Right ventricle myocardium superior (tissue), 1 donor: ENCODE results near the gene APOL1. TPM values are rescaled to one million over a fixed set of nuclear protein-coding genes. Genes with fewer than 3 reads are reported as not detected.
"Not testable (repeated sequence)": the region's sequence is repeated elsewhere in the genome, so short reads cannot be mapped to it uniquely, and the experiment has no call there.

Source experiments
- ATAC-seq: fragments of 200-7000 bp; cut with Tn5 transposase; one replicate; pipeline ENCODE4 v1.9.1; 2020; ENCODE audit warnings: mild to moderate bottlenecking; ENCODE audit not compliant: poor library complexity
- DNase-seq: peaks from one replicate; pipeline ENCODE4 v3.0.0-alpha.2; 2020
- intact Hi-C: fragments of 100-400 bp; cut with DNase I; formaldehyde crosslinking; loops from one replicate; pipeline ENCODE4 v1.11.2; 2022
- long read RNA-seq: library from polyadenylated mRNA; unstranded; transcript quantifications from one replicate; pipeline ENCODE4 v2.0.0, GENCODE V29; 2021
- total RNA-seq: library from RNA; stranded (reverse); fragmentation: NEBNext Ultra II Directional; extraction: Animal tissue kit (Norgen Biotek cat#: 25700); gene quantifications from one replicate; pipeline ENCODE4 v1.2.1, GENCODE V29; 2021
- donor health status: DM: no; HTN: yes; CAD: no; lungs with severe emphysema.

APOL1 gene
- total RNA-seq: 16.8 TPM
- long read RNA-seq, partial matches to known transcripts: 3 of 13 reads
- long read RNA-seq, other reads (novel, unspliced or antisense): 10 of 13 reads

GRCh38 chr22:36252754-36253522 lies at the start of gene APOL1:
TSS of gene APOL1 (plus strand) at chr22:36253133. CDS start at chr22:36254956, 1,823 bp downstream.
- DNase-seq (no peak), ATAC-seq (peak; percentile 51)
- intact Hi-C loops: no loop called here

DNA sequence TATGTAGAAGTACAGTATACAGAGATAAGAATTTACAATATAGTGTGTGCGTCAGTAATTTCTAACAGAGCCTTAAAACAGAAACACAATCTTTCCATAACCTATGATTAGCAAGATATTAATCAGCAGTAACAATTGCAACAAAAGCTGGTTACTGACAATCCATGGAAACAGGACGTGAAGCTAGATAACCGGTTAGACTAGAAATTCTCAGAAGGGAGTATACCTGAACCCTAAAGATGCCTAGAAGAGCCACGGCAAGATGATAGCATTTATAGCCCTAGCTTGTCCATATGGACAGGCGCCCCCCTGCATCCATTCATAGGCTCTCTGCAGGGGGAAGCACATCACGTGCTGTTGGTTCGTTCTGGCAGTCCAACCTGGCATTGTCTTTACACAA lies 49.5 kb upstream of the APOL1 start:
- DNase-seq, ATAC-seq, intact Hi-C loops: not testable (repeated sequence)

DNA sequence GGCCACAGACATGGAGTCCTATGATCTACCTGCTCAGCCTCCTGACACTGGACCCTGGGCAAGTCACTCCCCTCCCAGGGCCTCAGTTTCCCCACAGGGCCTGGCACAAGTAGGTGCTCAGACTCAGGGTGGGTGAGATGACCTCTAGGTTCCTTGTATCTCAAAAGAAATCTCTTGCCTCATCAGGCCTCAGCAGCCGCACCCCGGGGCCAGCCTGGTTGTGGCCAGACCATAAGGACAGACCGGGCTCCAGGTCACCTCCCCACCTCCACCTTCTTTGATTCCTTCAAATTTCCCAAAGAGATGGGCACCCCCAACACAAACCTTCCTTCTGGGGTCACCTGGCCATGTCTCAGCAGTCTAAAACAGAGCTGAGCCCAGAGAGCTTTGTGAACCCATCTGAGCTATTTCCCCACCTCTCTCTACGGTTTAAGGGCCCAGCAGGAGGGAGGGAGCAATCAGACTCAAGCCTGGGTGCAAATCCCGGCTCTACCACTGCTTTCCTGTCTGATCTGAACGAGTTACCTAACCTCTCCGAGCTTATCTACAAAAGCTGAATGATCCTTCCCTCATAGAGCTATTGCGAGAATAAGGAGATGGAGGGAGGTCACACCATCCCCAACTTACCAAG lies 48.8 kb upstream of the APOL1 start:
- intact Hi-C loops: no loop called here
- no peak for DNase-seq
- no peak for ATAC-seq

GRCh38 chr22:36204632-36205015 lies 48.3 kb upstream of the APOL1 start:
- no peak for ATAC-seq
- intact Hi-C loops: no loop called here
- DNase-seq: no peak

- ATAC-seq, intact Hi-C loops, DNase-seq: not testable (repeated sequence)
Measured at GRCh38 chr22:36205573-36205972, 47.4 kb upstream of the APOL1 start.

- intact Hi-C loops: no loop called here
- DNase-seq (no peak), ATAC-seq (no peak)
Measured at GRCh38 chr22:36206255-36206654, 46.7 kb upstream of the APOL1 start.

DNA sequence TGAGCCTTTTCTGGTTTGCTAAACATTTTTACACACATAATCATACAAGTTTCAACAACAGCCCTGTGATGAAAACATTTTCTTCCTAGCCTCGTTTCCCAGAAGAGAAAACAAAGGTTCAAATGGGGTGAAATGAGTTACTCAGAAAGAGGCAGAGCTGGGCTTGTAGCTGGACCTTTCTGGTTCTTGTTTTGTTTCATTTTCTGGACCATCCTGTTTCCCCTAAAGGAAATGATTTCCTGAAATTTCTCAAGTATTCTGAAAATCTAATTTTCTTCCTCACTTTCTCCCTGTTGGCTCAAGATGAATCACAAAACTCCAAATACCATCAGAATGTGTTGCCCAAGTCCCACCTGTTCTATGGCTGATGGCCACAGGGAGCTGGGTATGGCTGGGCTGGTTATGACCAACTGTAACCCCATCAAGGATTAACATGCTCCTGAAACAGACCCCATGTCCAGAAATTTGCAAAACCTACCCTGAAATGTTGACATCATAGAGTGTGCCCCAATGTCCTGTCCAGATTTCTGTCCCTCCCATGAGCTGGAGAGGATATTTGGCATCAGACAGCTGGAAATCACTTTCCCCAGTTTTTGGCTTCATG lies 44.7 kb upstream of the APOL1 start:
- intact Hi-C loops: no loop called here
- ATAC-seq: peak; percentile 45
- no peak for DNase-seq

GRCh38 chr22:36208914-36209313 lies 44.0 kb upstream of the APOL1 start:
- intact Hi-C loops: no loop called here
- no peak for ATAC-seq
- no peak for DNase-seq

- intact Hi-C loops, ATAC-seq, DNase-seq: not testable (repeated sequence)
Measured at GRCh38 chr22:36209488-36209908, 43.4 kb upstream of the APOL1 start.

DNA sequence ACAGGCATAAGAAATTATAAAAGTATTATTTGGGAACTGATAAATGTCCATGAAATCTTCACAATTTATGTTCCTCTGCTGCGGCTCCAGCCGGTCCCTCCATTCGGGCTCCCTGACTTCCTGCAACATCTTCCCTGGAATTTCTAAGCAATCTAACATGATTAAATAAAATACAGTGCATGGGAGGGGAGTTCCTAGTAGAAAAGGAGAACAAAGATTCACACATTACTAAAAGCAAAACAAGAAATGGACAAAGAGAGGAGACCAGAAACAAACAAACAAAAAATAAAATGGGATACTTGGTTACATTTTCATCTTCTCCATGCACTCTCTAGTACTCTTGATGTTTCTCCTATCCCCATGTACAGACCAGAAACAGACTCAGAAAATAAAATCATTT lies 42.7 kb upstream of the APOL1 start:
- intact Hi-C loops: no loop called here
- DNase-seq: no peak

GRCh38 chr22:36211237-36211861 lies 41.6 kb upstream of the APOL1 start:
- intact Hi-C loops: no loop called here
- ATAC-seq (peak; percentile 63), DNase-seq (no peak)

More for the DNA sequence above, 42.7 kb upstream of the APOL1 start:
- no peak for ATAC-seq

DNA sequence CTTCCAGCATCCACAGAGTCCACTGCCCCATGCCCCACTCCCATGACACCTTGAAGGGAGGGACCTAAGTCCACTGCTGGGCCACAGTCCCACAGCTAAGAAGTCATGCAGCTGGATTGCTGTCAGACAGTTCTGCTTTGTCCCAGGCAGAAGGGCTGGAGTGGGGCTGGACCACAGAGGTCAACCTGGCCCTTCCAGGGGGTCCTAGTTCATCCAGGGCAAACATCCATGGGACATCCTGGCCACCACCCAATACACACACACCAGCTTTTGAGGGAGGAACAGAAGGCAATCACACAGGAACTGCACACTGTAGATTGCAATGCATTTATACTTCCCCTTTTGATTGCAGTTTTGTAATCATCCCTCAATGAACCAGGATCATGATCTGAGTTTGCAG lies 40.0 kb upstream of the APOL1 start:
- ATAC-seq (no peak), DNase-seq (peak; percentile 34)
- intact Hi-C loops: no loop called here

DNA sequence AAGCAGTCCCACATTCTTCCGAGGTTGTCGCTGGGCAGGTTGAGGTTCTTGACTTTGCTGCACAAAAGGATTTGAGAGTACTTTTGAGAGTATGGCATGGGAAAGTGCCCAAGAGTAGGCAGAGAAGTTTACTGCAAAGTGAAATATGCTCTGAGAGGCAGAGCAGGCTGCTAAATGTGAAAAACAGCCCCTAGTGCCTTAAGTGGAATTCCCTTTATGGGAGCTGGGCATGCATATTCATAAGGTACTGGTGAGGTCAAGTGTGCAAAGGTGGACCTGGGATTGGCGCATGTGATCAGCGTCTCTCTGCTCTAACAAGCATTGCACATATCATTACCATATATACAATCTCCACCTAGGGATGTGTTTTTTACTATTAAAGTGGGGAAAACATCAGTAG lies 39.3 kb upstream of the APOL1 start:
- DNase-seq (no peak), ATAC-seq (no peak)
- intact Hi-C loops: no loop called here

DNA sequence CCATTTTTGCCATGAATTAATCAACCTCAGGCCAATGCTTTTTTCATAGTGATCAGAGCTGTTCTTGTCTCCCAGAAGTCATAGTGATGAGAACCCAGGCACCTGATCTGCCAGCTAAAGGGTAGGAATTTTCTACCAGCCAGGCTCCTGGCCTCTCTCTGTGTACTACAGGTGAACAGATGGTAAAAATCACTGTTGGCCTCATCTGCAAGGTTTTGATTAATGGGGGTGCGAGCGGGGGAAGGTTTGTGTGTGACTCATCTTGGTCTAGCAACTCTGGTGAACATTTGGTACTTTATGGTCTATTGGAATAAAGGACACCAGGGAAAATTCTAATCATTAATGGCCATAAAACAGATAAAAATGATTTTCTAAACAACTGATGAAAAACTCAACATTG lies 37.0 kb upstream of the APOL1 start:
- ATAC-seq (no peak), DNase-seq (no peak)
- intact Hi-C loops: no loop called here

DNA sequence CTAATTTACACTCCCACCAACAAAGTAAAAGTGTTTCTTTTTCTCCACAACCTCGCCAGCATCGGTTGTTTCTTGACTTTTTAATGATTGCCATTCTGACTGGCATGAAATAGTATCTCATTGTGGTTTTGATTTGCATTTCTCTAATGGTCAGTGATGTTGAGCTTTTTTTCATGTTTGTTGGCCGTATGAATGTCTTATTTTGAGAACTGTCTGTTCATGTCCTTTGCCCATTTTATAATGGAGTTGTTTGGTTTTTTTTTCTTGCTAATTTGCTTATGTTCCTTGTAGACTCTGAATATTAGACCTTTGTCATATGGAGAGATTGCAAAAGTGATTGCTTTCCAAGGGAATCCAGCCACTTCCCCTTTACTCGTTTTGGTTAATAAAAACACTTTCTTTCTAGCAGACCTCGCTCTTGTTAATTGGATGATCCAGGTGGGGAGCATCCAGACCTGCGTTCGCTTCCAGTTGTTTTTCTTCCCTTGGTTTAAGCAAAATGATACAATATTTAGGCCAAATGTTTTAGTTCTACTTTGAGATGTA lies 34.2 kb upstream of the APOL1 start:
- intact Hi-C loops: no loop called here
- no peak for DNase-seq
- no peak for ATAC-seq

DNA sequence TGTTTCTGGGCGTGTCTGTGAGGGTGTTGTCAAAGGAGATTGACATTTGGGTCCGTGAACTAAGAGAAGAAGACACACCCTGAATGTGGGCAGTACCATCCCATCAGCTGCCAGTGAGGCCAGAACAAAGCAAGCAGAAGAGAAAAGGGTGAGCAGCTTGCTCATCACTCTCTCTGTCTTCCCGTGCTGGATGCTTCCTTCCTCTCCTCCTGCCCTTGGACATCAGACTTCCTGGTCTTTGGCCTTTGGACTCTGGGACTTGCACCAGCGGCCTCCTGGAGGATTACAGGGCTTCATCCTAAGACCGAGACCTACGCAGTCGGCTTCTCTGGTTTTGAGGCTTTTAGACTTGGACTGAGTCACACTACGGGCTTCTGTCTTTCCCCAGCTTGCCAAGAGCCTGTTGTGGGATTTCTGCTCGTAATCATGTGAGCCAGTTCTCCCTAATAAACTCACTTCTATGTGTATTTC lies 32.4 kb upstream of the APOL1 start:
- peak; percentile 26 for DNase-seq
- ATAC-seq: peak; percentile 29
- intact Hi-C loops: no loop called here

DNA sequence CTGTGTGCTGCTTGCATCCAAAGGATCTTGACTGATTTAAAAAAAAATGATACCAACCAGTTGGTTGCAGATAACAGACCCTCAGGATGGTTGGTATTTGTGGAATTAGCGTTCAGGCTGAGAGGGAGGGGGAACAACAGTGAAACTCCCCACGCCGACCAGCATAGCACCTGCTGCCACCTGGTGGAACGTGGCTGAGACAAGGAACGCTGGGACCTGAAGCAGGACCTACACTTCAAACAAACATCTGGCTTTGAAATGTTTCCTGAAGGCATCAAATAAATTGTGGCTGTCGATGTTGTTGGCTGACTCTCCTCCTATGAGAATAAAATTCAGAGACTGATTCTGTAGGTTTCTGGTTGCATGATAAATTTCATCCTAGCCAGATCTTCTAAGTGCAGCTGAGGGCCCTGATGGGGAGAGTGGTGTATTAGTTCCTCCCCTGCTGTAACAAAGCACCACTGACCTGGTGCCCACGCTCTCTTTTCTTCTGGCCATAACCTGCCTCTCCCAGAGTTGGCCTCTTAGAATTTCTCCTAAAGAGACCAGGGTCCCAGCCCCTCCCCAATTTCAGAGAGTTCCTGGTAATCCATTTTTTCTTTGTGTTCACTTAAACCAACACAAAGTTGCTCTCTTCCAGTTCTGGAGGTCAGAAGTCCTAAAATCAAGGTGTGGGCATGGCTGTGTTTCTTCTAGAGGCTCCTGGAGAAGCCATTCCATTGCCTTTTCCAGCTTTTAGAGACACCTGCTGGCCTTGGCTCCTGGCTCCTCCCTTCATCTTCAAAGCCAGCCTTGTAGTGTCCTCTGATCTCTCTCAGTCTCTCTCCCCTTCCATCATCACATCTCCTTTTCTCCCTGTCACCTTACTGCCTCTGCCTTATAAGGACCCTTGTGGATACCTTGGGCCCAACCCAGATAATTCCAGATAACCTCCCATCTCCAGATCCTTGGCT lies 30.9 kb upstream of the APOL1 start:
- peak; percentile 62 for DNase-seq
- intact Hi-C loops: no loop called here
- peak; percentile 65 for ATAC-seq

DNA sequence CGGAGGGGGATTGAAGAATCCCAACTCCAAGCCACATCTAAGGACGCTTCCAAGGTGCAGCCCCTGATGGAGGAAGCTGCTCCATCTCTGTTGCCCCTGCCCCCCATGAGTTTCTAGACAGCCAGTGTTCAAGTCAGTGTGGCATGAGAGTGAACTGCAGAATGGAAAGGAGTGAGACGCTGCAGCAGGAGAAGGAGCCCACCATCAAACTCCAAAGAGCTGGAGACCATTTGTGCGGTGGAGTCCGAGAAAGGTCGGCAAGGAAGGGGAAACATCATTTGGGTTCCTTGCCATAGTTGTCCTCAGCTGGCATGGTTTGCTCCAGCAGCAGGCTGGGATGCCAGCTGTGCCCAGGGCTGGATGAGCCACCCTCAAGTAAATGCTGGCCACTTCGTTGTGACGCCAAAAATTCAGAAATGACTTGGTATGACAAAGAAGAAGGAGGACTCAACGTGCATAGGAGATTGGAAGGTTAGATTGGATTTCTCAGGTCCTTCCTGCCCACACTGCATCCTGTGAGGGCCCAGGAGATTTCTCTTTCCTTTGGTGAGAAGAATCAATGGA lies 30.0 kb upstream of the APOL1 start:
- no peak for DNase-seq
- ATAC-seq: no peak
- intact Hi-C loops: no loop called here
